Medulla oblongata (tissue), 1 donor: ENCODE measurements around the gene MOB3A.
A peak's percentile ranks its signal among the peaks of the same experiment; 100 is the strongest.

Experiments
- DNase-seq: peaks from one replicate; pipeline ENCODE4 v3.0.0-alpha.2; 2015; ENCODE audit errors: extremely low spot score

Gene MOB3A

DNA sequence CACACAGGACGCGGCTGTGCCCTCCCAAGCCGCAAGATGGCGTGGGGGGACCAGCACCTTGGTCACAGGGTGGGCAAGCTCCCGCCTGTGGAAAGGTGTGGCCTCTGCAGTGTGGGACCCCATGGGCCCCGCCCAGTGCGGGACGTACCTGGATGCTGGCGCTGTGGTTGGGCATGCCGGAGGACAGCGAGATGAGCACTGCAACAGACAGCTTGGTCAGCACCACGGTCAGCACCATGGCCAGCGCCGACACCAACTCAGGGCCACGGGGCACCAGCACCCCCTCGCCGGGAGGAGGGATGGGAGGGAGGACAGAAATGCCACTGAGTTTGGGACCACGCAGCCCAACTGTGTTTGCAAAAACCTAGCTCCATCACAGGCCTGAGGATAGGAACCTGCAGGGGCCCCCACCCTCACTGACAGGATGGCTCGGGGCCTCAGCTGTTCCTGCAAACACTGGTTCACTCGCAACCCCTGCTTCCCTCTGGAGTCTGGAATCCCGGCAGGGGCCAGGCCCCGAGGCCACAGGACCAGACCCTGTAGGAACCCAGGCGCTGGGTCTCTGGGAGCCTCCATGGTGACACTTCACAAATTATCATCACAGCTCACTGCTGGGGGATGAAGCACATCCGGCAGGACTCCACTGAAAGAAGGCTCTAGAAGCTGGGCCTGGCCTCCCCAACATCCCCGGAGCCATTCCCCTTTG, 27.7 kb upstream of the MOB3A start:
- DNase-seq = no peak

DNA sequence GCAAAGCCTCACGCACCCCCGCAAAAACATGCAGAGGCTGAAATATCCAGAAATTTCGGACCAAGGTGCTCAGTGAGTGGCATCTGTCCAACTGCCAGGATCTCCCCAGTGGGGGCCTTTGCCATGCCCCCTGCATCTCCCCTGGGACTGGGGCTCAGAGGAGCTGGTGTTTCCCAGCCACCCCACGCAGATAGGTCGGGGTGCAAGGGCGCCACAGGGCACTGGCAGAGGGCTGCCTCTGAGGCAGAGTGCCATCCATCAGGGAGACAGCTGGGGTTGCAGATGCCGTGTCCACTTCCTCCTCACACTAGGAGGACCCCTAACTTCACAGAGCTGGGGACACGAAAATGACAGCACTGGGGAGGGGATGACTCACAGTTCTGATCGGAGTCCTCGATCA, 26.9 kb upstream of the MOB3A start:
- no peak for DNase-seq

DNA sequence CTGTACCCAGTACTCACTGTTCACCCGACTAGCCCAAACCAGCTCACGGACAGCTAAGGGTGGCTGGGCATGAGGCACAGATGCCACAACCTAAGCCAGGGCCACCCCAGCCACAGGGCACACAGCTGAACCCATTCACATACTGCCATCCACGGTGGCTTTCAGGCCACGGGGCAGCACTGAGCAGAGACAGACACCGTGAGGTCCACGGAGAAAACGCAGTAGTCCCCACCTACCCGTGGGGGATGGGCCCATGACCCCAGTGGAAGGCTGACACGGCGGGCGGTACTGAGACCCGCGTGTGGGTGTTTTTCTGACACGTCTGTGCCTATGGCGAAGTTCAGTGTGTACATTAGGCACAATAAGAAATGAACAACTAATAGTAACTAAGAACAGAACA, 26.1 kb upstream of the MOB3A start:
- DNase-seq = no peak

DNA sequence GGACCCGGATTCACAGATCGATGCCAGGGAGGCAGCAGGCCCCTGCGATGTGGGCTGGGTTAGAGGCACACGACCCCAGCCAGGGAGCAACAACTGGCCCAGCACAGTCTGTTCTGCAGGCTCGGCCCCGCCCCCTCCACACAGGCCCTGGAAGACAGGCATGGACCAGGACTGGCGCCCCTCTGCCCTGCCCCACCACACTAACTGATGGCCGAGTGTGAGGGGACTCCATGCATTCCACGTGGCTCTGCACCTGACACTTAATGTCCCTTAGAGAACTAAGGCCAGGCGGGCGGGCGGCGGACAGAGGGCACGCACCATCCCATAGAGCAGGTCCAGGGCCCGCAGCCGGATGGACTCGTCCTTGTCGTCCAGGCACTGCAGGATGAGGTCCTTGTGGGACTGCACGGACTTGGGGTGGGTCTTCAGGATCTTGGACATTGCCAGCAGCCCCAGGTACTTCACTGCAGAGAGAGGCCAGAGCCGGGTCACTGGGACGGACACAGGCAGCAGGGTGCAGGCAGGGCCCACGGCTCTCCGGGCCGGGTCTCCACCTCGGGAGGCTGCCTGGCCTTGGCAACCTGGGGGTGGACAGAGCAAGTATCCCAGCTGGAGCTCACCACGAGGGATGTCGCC, 25.4 kb upstream of the MOB3A start:
- no peak for DNase-seq

DNA sequence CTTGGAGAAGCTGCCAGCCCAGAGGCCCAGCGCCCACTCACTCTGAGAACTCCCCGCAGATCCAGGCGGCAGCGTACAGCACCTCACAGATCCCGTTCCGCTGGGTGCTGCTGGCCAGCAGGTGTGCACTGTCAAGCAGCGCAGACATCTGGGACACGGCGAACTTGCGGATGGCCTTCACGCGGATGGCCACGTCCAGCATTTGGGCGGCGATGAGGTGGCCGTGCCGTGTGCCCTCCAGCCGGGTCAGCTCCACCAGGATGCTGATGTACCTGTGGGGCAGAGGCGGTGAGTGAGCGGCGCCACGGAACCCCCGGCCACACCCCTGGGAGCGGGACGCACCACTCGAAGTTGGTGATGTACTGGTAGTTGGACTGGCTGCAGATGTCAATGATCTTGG, 24.7 kb upstream of the MOB3A start:
- no peak for DNase-seq

DNA sequence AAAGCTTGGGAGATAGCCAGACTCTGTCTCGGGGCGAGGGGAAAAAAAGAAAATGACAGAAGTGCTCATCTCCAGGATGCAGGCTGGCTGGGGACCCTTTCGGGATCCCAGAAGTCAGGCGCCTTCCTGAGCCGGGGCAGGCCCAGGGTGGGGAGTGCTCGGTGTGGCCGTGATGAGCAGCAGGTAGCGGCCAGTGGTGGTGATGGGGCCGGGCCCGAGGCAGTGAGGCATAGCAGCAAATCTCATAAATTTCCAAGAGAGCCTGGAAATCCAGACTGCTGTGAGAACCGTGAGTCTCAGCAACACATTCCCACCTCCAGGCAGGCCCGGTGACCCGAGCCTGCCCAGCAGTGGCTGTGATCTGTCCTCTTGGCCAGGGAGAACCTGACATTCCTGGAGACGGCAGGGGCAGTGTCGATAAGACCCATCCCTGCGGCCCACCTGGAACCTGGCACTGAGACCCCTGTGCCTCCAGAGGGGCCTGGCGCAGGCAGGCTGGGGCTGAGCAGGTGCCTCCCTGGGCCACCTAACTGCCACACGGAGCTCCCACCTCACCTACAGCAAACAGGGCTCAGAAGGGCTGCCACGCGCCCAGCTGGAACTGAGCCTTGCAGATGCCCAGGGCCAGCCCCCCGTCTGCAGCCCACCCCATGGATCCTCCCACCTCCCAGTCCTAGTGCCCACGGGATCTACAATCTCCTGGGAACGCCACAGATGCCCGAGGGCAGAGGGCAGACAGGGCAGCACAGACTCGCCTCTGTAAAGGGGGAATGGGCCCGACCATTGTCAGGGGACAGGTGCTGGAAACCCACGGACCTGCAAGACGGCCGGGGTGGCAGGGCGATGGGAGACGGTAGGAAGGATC, 24.0 kb upstream of the MOB3A start:
- DNase-seq = no peak

DNA sequence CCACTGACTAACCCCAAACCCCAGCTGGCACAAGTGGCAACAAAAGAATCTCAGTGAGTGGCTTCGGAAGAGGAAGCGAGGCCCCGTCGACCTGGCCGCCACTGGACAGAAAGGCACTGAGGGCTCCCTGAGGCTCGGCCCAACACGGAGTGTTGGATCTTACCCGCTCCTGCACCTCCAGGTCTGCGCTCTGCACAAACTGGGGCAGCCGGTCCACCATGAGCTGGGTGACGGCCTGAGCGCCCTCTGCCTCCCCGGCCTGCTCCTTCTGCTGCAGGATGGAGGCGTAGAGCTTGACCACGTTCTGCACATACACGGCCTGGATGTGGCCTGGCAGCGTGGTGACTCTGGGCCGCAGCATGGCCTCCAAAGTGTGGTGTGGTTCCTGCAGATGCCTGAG, 22.3 kb upstream of the MOB3A start:
- no peak for DNase-seq

DNA sequence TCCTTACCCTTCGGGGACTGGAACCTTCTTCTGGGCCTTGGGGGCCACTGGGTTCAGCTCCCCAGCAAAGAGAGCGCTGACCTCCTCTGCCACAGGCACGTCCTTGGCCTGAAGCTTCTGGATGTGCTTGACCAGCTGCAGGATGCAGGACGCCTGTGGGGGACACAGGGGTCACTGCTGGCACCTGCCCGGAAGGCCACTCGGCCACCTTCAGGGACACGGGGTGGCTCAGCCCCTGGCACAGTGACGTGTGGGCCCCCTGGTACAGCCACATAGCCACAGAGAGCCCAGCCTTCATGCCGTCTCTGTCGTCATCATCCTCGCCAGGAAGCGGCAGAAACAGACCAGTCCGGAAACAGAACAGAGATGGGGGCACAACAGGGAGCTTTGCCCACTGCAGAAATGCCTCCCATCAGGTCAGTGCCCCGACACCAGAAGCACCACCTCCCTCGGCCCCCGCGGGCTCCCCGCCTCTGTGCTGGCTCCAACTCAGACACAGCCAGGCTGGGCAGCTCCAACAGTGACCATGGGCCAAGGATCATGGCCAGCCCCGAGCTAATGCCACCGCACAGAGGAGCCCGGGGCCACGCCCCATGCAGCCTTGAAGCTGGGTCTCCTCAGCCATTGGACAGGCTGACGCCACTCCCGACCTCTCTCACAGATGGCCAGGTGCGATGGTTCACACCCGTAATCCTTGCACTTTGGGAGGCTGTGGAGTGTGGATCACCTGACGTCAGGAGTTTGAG, 21.3 kb upstream of the MOB3A start:
- DNase-seq = peak; percentile 41

DNA sequence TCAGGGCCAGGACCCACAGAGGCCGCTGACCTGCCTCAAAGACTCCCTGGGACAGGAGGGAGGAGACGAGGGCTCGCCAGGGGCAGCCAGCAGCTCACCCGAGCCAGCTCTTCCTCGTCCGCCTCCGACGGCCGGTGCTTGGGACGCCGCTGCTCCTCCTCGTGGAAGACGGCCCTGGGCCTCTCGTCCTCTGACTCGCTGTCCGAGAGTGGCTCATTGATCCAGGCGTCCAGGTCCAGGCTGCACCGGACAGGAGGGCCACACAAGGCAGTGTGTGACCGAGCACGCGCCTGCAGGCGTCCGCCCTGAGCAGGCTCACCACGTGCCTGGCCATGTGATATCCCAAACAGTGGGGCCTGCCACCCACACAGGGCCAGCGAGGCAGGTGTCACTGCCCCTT, 20.4 kb upstream of the MOB3A start:
- DNase-seq = no peak

DNA sequence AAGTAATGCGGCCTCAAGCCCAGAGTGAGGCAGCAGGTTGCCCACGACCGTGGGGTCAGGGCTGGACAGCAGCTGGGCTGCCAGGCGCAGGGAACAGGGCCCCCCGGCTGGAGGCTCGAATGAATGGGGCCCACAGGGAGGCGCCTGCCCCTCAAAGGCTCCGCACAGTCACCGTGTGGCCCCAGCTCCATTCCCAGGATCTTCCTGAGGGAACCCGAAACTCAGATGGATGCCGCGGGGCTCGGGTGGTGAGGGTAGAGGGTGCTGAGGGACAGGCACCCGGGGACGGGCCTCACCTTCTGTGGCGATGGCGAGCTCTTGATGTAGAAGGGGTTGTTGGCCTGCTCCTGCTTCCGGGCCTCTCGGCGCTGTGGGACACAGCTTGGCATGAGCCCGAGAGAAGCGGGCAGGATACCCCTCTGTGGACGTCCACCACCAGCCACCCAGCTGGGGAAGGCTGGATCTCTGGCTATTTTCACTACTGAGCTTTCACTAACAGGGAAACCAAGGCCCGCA, 19.8 kb upstream of the MOB3A start:
- no peak for DNase-seq

DNA sequence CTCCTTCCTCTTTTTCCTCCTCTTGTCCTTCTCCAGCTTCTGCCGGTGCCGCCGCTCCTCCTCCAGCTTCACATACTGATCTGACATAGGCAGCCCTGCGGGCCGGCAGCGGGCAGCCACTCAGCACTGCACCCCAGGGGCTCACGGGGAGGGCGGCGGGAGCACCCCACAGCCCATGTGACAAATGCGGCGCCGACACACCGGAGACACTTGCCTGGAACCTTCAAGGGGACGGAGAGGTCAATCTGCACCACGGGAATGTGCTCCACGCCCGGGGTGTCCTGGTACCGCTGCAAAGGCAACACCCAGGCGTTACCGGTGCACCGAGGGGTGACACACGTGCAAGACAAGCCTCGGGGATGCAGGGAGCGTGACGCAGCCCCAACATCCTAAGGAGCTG, 19.2 kb upstream of the MOB3A start:
- DNase-seq = no peak

DNA sequence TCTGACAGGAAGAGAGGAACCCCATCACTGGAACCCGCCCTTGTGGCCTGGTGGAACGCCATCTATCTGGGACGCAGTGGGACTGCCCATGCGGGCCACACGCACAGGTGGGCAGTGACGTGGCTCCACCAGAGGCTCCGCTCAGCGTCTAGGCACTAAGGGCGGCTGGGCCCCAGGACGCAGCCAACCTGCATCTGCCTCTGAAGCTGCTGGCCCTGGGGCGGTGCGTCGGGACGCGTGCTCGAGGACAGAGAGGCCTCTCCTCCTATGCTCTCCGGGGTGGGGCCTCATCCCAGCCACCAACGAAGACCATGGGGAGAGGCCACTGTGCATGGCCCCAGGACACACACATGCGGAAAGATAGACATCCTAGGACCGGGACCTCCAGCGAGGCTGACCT, 18.7 kb upstream of the MOB3A start:
- no peak for DNase-seq

DNA sequence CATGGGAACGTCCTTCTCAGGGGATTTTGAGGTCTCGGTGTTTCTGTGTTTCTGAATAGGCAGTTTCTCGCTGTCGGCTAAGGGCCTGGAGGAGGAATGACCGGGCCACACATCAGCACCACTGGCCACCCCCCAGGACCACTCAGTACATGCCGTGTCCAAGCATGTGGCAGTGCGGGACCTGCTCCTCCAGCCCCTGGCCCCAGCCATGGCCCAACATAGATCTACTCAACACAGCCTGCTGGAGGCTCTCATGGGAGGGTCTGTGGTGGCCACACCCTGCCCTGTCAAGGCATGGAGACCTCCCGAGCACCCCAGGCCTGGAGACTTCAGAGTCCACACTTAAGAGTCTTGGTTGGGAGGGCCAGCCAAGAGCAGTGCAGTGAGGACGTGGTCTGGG, 18.1 kb upstream of the MOB3A start:
- DNase-seq = no peak

DNA sequence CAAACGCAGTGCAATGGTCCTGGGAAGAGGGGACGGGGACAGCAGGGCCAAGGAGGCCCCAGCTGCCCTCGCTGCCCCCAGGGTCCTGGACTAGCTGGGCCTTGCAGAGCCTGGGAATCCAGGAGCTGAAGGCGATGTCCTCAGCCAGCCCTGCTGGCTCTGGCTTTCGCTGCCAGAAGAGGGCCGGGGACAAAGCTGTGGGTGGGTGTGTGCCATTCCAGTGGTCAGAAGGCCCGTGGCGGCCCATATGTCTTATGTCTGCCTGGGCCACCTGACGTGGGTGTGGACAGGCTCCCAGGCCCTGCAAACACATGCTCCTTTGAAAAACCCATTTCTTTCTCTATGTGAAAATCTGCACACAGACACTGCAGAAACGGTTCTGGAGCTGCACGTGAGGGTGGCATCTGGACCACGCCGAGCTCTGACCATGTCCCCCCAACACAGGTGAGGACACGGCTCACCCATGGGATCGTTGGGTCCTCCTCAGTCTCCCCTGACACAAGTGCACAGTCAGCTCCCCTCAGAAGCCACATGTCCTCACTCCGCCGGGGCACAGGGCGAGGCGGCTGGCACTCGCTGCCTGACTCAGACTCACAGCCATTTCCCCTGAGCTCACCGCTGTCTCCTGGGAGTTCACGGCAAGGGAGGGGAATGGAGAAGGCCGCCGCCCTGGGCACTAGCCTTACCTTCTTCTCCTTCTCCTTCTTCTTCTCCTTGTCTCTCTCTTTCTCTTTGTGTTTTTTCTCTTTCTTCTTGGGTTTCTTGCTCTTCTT, 17.5 kb upstream of the MOB3A start:
- DNase-seq = no peak

DNA sequence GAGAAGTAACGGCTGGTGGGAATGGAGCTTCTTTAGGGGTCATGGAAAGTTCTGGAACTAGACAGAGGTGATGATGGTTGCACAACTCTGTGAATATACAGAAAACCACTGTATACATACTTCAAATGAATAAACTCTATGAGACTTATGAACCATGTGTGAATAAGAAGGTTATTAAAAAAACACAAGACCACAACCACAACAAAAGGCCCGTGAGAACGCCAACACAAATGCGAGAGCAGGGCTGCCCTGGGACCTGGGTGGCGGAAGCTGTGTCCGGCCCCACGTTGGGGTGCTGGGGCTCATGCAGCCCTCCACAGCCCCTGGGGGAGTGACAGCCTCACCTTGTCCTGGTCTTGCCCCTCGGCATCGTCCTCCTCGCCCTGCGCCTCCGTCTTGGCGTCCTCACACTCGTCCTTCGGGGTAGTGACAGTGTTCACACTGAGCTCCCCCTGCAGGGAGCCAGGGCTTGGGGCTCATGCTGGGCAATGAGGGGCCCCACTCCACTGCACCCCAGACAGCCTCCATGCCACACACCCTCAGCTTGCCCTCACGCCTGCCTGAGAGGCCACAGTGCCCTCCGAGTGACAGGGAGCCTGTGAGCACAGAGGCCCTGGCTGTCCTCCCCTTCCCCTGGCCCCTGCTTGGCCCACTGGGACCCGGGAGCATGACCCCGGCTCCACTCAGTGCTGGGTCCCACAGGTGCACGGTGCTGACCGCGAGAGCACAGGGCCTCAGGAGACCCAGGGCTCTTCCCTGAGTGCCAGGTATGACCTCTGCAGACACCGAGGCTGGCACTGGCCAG, 16.6 kb upstream of the MOB3A start:
- no peak for DNase-seq

DNA sequence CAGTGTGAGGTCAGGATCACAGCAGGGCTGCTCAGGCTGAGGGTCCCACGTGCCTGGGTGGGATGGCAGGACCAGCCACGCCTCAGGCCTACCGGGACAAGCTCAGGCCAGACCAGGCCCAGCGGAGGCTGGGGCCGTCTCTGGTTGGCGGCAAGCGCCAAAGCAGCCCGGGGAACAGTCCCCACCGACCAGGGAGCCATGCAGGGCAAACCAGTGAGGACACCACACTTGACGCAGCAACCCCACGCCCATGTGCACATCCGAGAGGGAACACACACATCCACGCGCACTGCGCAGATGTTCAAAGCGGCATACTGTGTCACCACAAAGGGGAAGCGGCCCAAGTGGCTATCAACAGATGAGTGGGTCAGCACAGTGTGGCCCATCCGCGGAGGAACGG, 15.8 kb upstream of the MOB3A start:
- DNase-seq = no peak

DNA sequence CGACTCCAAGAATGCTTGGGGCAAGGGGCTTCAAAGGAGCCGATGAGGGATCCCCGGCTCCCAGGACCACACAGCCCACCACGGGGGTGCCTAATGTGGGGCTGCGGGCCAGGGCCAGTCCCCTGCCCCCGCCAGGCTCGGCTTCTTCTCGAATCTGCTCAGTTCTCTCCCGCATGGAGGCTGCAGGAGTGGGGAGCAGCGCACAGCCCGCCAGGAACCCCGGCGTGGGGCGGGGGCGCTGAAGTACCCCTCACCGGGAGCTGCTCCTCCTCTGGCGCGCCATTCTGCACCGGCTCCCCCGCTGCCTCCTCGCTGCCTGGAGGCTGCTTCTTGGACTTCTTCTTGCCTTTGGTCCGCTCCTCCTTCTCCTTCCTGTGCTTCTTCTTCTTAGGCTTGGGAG, 15.3 kb upstream of the MOB3A start:
- no peak for DNase-seq

DNA sequence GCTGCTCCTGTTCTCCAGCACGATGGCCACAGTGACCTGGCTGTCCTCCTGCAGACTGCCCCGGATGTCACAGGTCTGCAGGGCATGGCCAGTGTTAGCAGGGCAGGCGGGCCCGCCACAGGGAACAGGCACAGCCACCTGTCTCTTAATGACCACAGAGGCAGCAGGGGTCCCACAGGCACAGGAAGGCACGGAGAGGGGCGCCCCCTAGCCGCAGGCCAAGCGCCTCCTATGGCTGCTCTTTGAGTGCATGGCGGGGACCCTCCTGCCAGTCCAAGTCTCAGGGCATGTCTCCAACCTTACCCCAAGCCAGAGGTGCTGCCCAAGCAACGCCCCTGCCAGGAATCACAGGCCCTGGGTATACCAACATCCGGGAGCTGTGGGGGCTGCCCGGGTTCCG, 14.7 kb upstream of the MOB3A start:
- no peak for DNase-seq

DNA sequence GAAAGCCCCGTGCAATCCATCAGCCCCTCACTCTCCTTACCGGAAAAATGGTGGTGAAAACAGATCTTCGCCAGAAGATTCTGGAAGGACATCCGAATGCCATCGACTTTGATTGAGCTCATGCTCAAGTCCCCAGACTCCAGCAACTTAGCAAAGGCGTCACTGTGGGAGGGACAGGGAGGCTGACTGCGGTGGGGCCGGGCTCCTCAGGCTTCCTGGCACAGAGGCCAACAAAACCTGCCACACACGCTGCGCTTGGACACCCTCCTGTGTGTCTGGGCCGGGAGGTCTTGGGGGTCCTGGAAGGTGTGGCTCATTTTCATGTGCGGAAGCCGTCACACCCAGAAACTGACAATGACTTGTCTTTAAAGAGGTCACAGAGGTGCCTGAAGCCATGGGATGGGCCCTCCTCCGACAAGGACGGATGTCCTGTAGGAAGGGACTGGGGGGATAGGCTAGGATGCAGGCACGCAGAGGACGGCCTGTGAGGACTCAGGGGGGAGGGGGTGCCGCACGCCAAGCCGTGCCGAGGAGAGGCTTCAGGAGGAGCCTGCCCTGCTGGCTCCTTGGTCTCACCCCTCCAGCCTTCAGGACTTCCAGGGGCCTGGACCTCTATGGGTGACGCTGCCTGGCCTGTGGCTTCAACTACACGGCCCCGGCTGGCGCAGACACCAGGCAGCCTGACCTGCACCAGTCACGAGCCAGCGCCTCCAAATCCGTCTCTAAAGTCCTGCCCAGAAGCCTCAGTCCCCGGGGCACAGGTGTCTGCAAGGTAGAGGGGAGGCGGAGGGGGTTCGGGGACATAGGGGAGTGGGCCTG, 13.1 kb upstream of the MOB3A start:
- DNase-seq = no peak
